Skin of body (tissue), 2 donors: ENCODE results near the gene NLN. TPM values are rescaled to one million over a fixed set of nuclear protein-coding genes. Genes with fewer than 3 reads are reported as not detected.

ENCODE experiments used
- DNase-seq: peaks from one replicate; lab custom pipeline; 2025; lab: John Stamatoyannopoulos, UW
- total RNA-seq: library from RNA; depleted of rRNA; stranded (reverse); fragments of >200 nt; gene quantifications from one replicate; pipeline ENCODE4 v1.2.3, GENCODE V29; 2014

Gene NLN
- total RNA-seq, 1 donor from 2014 or later: 16.0 TPM

- no peak for DNase-seq
Measured at GRCh38 chr5:65808251-65808741, 86.3 kb downstream of the NLN start.

GRCh38 chr5:65808818-65809217 is 86.8 kb downstream of the NLN start:
- no peak for DNase-seq

DNA sequence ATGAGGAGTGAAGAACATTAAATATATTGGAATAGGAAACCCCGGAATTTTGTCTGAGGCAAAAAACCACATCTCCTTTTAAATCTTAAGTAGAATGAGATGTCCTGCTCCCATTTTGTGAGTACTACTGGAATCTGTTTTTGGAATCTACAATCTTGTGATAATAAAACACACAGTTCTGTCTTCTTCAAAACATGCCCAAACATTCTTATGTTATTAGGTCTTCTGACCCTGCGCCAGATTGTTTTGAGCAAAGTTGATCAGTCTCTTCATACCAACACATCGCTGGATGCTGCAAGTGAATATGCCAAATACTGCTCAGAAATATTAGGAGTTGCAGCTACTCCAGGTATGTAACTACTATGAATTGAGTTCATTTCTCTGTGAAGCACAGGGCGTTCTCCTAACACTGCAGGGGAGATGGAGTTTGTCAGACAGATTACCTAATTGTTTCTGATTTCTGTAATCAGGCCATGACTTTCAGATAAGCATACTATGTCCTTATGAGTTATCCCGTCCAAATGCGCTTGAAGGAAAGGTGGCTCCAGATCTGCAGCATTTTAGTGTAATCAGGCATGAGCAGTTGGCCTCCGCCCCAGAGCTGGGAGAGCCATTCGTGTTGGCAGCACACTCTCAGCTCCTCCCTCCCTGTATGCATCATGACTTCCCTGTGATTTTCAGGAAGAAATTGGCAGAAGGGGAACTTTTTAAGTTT is 88.0 kb downstream of the NLN start:
- peak; percentile 21 for DNase-seq

- DNase-seq: no peak
Measured at GRCh38 chr5:65811004-65811403, 89.0 kb downstream of the NLN start.

DNA sequence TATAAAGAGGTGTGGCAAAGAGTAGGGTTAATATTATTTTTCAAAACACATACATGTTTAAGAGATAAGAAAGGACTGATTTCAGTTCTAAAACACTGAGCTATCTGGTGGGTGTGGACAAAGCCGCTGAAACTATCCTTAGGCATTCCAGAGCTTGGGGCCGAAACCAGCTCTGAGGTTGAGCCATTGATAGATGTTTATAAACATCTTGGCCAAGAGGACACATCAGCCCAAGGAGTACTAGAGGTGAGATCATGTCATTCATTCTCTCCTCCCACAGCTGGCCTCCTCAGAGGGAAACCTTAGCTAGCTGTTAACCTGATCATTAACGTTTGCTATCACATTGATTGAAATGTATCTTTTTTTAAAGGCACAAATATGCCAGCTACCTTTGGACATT is 89.9 kb downstream of the NLN start:
- DNase-seq: no peak

GRCh38 chr5:65812648-65813047 is 90.6 kb downstream of the NLN start:
- DNase-seq: no peak

DNA sequence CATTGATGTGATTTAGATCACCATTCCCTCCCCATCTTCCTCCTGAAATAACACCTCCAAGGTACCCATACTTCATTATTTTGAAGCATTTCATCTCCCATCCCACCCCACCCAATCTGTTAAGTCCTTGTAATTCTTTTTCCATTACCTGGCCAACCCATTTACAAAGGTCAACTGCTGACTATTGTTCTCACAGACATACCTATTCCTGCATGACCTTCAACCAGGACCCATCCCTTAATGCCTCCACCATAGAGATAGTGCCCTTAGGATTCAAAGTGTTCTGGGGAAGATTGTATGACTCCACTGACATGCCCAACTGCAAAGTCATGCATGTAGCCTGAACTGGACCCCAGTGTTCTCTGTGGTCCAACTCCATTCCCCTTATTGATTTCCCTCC is 91.2 kb downstream of the NLN start:
- DNase-seq: no peak

GRCh38 chr5:65815161-65815560 is 93.2 kb downstream of the NLN start:
- DNase-seq: no peak

DNA sequence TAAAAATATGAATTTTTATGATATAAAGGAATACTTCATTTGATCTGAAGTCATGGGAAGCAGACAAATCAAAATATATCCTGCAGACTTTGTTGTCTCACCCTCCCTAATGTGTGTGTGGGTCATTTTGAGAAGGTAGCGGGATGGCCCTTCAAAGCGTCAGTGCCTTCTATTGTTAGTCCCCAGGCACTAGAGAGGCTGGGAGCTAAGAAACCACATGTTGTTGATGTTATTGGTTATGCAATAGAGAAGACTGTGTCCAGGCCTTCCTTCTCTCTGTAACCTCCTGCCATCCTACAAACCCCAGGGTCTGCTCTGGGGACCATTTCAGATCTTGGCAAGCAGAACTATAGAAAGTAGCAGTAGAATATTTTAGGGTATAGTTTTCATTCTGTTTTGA is 94.7 kb downstream of the NLN start:
- DNase-seq: no peak

DNA sequence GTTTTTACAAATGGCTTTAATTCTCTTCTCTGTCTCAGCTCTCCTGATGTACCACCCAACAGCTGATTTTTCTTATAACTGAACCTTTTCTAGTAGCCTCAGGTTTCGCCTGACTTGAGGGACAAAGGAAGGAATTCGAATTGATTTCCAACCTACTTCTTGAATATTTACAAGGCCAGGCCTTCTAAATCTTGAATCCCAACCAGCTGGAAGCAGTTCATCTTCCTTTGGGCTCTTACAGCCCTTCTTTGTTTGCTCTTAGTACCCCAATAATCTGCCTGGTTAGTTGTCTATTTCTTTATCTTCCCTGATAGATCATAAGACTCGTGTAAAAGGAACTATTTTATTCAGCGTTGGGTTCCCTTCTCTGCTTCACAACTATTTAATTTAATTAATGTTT is 95.9 kb downstream of the NLN start:
- no peak for DNase-seq

DNA sequence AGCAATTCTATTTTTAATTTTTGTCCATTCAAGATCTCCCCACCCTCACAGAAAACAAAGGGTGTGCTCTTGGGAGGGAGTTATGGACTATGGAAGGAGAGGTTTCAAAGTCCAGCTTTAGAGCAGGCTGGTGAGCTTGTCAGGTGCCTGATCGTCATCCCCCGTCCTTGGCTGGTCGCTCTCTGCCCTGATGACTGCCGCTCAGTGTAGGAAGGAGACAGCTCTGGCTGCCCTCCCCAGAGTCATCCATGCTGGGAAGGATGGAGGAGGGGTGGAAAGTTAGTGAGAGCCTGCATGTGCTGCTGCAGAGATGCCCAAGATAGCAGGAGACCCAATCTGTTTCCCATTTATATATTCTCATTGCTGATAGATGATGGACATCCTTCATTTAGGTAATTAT is 96.6 kb downstream of the NLN start:
- no peak for DNase-seq

DNA sequence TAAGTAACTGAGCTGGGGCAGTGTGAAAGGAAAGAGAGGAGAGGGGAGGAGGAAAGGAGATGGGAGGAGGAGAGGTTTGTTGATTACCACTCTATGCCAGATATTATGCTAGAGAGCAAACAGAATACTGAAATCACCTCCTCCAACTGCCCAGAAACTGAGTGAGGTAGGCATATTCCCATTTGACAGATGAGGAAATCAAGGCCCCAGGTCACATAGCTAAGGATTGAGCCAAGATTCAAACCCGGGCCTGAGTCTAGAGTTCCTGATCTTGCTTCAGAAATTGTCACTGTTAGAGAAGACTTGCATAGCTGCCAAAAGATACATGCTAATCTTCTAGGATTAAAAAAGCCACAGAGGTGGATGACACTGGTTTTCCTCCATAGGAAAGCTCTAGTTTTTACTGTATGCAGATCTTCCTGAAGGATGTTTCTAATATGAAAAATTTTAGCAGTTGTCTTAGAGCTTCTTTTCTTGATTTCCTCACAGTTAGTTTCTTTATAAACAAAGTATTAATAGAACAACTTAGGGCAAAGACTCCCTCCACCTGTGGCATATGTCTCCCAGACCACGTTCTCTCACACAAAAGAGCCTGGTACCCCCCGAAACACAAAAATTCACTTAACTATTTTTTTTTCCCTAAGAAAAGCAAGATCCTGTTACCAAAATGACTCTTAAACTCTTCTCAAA is 97.4 kb downstream of the NLN start:
- no peak for DNase-seq

DNA sequence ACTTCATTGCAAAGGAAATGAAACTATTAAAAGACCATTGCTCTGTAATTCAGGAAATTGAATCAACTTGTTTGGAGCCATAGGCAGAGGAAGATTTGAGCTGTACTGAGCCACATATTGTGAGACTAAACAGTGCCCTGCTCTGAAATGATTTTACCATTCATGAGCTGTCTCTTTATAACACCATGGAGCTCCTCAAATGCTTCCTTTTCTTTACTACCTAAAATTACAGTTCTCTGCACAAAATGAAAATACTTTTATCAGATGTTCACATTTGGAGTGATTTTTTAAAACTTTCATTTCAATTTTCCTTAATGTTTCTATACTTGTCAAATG is 97.9 kb downstream of the NLN start:
- no peak for DNase-seq

DNA sequence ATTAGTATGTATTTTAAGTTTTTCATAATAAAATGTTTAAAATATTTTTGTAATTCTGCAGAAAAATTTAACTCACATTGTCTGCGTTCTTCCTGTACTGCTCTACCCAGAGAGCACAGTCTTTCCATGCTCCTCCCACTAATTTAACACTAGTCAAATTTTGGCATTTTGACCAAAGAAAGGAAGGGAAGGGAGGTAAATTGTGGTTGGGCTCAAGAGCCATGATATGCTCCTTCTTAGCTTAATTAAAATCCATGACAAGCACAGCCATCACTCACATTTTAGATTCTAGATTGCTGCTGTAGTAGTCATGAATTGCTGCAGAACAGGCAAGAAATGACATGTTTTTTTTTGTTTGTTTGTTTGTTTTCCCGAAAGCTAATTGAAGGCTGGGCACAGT is 98.4 kb downstream of the NLN start:
- no peak for DNase-seq

DNA sequence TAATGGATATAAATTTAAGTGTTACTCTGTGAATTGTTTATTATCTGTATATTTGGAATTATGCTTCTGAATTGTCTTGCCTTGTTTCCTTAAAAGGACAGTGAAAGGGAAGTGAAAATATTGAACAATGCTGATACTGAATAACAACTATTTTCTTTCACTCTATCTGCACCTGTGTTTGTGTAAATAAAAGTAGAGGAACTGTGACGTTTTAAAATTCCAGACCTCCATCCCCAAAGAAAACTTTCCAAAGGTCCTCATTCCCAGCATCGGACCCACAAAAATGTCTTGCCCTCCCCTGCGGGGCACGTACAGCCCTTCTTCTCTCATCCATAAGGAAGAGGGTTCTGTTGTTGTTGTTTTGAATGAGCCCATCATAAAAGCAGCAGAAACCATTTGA is 100.0 kb downstream of the NLN start:
- DNase-seq: no peak

DNA sequence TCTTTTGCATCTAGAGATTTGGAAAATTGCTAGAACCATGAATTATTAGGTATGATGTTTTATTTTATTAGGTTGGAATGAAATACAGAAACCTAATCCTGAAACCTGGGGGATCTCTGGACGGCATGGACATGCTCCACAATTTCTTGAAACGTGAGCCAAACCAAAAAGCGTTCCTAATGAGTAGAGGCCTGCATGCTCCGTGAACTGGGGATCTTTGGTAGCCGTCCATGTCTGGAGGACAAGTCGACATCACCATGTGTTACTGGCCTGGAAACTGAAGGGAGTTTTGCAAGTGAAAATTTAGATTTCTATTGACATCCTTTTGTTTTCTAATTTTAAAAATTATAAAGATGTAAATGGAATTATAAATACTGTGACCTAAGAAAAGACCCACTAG is 100.7 kb downstream of the NLN start:
- no peak for DNase-seq

DNA sequence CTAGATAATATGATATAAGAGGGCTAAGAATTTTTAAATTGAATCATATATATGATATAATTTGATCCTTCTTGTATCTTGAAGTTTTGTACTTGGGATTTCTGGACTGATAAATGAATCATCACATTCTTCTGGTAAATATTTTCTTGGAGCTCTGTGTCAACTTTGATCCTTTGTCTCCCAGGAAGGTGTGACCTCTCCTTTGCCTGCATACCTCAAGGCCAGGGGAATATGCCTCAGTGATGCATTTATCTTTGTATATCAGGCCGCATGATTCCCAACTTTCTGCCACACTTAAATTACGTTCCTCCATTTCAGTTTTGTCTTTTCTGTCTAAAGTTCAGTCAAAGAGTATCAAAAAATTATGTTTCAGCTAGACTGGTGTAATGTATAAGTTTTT is 101.2 kb downstream of the NLN start:
- no peak for DNase-seq

GRCh38 chr5:65823845-65824445 is 101.9 kb downstream of the NLN start:
- no peak for DNase-seq

DNA sequence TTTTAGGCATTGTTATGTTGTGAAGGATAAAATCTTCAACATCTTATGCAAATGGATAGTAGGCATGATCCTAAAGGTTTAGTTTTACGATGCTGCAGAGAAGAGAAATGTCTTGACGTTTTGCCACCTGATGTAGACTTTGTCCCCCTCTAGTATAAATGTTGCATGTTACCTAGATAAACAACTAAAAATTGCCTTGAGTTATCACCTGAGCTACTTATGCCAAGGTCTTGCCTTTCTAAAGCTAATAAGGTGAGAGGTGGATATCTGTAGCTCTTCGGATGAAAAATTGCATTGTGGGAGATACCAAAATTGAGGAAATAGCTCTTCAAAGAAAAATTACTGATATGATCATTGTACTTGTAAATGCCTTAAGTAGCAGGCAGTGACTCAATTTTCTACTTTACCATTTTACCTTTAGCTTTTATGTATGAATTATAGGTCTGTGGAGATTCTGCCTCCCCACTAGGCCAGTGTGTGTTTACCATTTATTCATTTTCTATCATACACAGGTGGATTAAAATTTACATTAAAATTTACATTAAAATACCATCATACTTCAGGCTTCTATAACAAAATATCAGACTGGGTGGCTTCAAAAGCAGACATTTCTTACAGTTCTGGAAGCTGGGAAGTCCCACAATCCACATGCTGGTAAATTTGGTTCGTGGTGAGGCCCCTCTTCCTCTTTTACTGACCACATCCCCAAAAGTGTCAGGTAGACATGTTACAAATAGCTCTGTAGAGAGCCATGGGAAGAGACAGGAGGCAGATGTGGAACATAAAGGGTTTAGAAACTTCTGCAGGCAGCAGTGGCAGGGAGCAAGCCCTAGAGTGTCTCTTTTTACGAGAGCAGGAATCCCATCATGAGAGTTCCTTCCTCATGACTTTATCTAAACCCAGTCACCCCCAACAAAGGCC is 103.7 kb downstream of the NLN start:
- no peak for DNase-seq

- peak; percentile 83 for DNase-seq
Measured at GRCh38 chr5:65828022-65828896, 106.3 kb downstream of the NLN start.

DNA sequence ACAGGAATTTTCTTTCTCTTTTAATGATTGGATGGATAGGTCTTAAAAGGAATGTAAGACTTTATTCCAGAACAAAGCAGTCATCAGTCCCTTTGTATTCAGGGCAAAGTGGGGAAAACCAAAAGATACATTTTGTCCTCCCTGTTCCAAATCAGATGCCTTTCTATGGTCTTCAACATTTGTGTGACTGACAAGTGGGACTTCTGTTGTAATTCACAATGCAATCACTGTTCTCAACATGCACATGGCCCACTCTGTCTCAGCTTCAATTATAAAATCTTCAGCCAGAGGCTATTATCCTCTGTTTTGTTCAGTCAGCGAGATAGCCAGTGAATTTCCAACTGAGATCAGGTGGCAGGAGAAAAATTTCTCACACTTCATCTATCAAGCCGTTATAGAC is 108.9 kb downstream of the NLN start:
- no peak for DNase-seq
